Measurements from ENCODE around the gene SRR.

SRR gene

GRCh38 chr17:2344528-2344927, 40.8 kb downstream of the SRR start:
- no peak overlapping the region for H3K4me3 ChIP-seq (ENCODE audit: low read depth, low read length)
- TF ChIP-seq CTCF (IDR thresholded peaks at IDR 0.05; ENCODE audit: control insufficient read depth, extremely low read depth, insufficient read depth), result no peak
- DNase-seq (ENCODE audit: low read depth), result no peak

GRCh38 chr17:2346475-2346874, 42.7 kb downstream of the SRR start:
- peak; percentile 90 for DNase-seq (ENCODE audit: low read depth)
- no peak overlapping the region for H3K4me3 ChIP-seq (ENCODE audit: low read depth, low read length)
- no peak for TF ChIP-seq CTCF (IDR thresholded peaks at IDR 0.05; ENCODE audit: control insufficient read depth, extremely low read depth, insufficient read depth)

- DNase-seq (ENCODE audit: low read depth), result peak; percentile 98
- peak overlapping the region; percentile 8; the same call in 1 of the 2 replicates for H3K4me3 ChIP-seq (ENCODE audit: low read depth, low read length)
- no peak for TF ChIP-seq CTCF (IDR thresholded peaks at IDR 0.05; ENCODE audit: control insufficient read depth, extremely low read depth, insufficient read depth)
These were observed 44.3 kb downstream of the SRR start for GRCh38 chr17:2347805-2348685.

- DNase-seq (ENCODE audit: low read depth), result no peak
- TF ChIP-seq CTCF (IDR thresholded peaks at IDR 0.05; ENCODE audit: control insufficient read depth, extremely low read depth, insufficient read depth), result no peak
- H3K4me3 ChIP-seq (ENCODE audit: low read depth, low read length), result no peak overlapping the region
These were observed 47.5 kb downstream of the SRR start for GRCh38 chr17:2351269-2351668.

GRCh38 chr17:2354311-2354710, 50.6 kb downstream of the SRR start:
- no peak overlapping the region for H3K4me3 ChIP-seq (ENCODE audit: low read depth, low read length)
- TF ChIP-seq CTCF (IDR thresholded peaks at IDR 0.05; ENCODE audit: control insufficient read depth, extremely low read depth, insufficient read depth), result no peak
- no peak for DNase-seq (ENCODE audit: low read depth)

- no peak for DNase-seq (ENCODE audit: low read depth)
- no peak for TF ChIP-seq CTCF (IDR thresholded peaks at IDR 0.05; ENCODE audit: control insufficient read depth, extremely low read depth, insufficient read depth)
- H3K4me3 ChIP-seq (ENCODE audit: low read depth, low read length), result no peak overlapping the region
These were observed 53.5 kb downstream of the SRR start for GRCh38 chr17:2357237-2357636.

All from LNCaP clone FGC (cell line).